Measurements from ENCODE around the gene C16orf74. TPM values are rescaled to one million over a fixed set of nuclear protein-coding genes. Genes with fewer than 3 reads are reported as not detected.

Gene C16orf74
- total and polyA plus RNA-seq, 2 donors (not counting 1 experiment from before 2014, with no cell fraction given), result 73.0 to 83.3 TPM

DNA sequence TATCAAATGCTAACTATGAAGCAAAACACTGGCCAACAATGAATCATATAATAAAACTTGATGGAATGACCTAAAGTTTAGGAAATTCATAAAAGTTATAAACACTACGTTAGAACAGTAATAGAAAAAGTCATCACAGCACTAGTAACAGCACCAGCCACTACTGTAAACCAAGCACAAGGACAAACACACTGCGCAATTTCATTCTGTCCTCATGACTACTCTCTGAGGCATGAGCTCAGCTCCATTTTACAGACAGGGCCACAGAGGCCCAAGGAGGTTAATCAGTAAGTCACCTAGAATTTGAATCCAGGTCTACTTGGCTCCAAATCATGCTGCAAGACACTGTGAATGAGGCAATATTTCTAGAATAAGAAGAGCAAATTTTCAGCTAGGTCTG lies 35.0 kb upstream of the C16orf74 start:
- Mint-ChIP-seq H3K9me3 (ENCODE audit: insufficient read depth) (no peaks in the 10 kb centered on the region), H3K4me3 (no peak overlapping the region), H3K27ac (no peak overlapping the region), H3K27me3 (no peaks in the 10 kb centered on the region), H3K4me1 (peaks cover 15% of the 10 kb centered on the region)
- Histone ChIP-seq H3K4me3 (ENCODE audit: control extremely low read depth in 1 of 5, extremely low read depth in 1 of 5, insufficient read depth in 1 of 5, low read depth in 2 of 5, low read length in 4 of 5) (no peak overlapping the region), H3K4me1 (ENCODE audit: control insufficient read depth in 2 of 2, insufficient read depth in 2 of 2, low read length in 2 of 2) (no peaks in the 10 kb centered on the region), H3K9ac (ENCODE audit: low read length) (no peak overlapping the region), H3K27ac (ENCODE audit: low read length in 2 of 2) (no peak overlapping the region), H4K20me1 (ENCODE audit: control insufficient read depth, insufficient read depth, low read length, poor library complexity, severe bottlenecking) (peaks cover 36% of the 10 kb centered on the region), H3K9me3 (ENCODE audit: control extremely low read depth in 1 of 3, control insufficient read depth in 2 of 3, insufficient read depth in 1 of 3, low read length in 2 of 3) (no peaks in the 10 kb centered on the region), H3K36me3 (replicated peaks in 1 of 2; ENCODE audit: control extremely low read depth in 1 of 2, control insufficient read depth in 1 of 2, extremely low read depth in 1 of 2, insufficient read depth in 2 of 2, low read length in 1 of 2) (peaks cover 4 to 62% of the 10 kb centered on the region in 2 experiments), H3K4me2 (replicated peaks; ENCODE audit: low read depth, low read length, poor library complexity, severe bottlenecking) (no peak overlapping the region), H2AFZ (ENCODE audit: insufficient read depth, low read depth, low read length, poor library complexity, severe bottlenecking) (no peak overlapping the region), H3K27me3 (replicated peaks in 1 of 4; ENCODE audit: control extremely low read depth in 1 of 4, control insufficient read depth in 3 of 4, insufficient read depth in 4 of 4, low read length in 3 of 4) (no peaks in the 10 kb centered on the region), H3K79me2 (ENCODE audit: control insufficient read depth, insufficient read depth, low read length) (peaks cover 45% of the 10 kb centered on the region)
- TF ChIP-seq EZH2 (IDR thresholded peaks at IDR 0.05; ENCODE audit: borderline replicate concordance, insufficient read depth, low read depth, low read length, poor library complexity, severe bottlenecking), result no peak
- TF ChIP-seq, protein P1, sequence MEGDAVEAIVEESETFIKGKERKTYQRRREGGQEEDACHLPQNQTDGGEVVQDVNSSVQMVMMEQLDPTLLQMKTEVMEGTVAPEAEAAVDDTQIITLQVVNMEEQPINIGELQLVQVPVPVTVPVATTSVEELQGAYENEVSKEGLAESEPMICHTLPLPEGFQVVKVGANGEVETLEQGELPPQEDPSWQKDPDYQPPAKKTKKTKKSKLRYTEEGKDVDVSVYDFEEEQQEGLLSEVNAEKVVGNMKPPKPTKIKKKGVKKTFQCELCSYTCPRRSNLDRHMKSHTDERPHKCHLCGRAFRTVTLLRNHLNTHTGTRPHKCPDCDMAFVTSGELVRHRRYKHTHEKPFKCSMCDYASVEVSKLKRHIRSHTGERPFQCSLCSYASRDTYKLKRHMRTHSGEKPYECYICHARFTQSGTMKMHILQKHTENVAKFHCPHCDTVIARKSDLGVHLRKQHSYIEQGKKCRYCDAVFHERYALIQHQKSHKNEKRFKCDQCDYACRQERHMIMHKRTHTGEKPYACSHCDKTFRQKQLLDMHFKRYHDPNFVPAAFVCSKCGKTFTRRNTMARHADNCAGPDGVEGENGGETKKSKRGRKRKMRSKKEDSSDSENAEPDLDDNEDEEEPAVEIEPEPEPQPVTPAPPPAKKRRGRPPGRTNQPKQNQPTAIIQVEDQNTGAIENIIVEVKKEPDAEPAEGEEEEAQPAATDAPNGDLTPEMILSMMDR (IDR thresholded peaks at IDR 0.05), result no peak
- no peak for DNase-seq
- intact Hi-C loops (cut with micrococcal nuclease), result no loop called here
- WGBS (ENCODE audit: insufficient coverage), result 91% methylated on average over 1 of the region's 2 CpGs
- POLR2A ChIA-PET, result interaction anchor here (1.2 kb wide), 1 partner anchor 10 kb away, joined by 4 read pairs; no protein-coding TSS in a partner anchor
- CTCF ChIA-PET, result interaction anchor here (1.0 kb wide), 1 partner anchor 34 kb away, joined by 3 read pairs; no protein-coding TSS in a partner anchor
- ATAC-seq (ENCODE audit: low read depth), result no peak

- Histone ChIP-seq H3K27me3 (replicated peaks in 1 of 4; ENCODE audit: control extremely low read depth in 1 of 4, control insufficient read depth in 3 of 4, insufficient read depth in 4 of 4, low read length in 3 of 4) (no peaks in the 10 kb centered on the region), H3K9me3 (ENCODE audit: control extremely low read depth in 1 of 3, control insufficient read depth in 2 of 3, insufficient read depth in 1 of 3, low read length in 2 of 3) (no peaks in the 10 kb centered on the region), H4K20me1 (ENCODE audit: control insufficient read depth, insufficient read depth, low read length, poor library complexity, severe bottlenecking) (peaks cover 32% of the 10 kb centered on the region), H3K4me1 (ENCODE audit: control insufficient read depth in 2 of 2, insufficient read depth in 2 of 2, low read length in 2 of 2) (no peaks in the 10 kb centered on the region), H3K27ac (ENCODE audit: low read length in 2 of 2) (no peak overlapping the region), H2AFZ (ENCODE audit: insufficient read depth, low read depth, low read length, poor library complexity, severe bottlenecking) (no peak overlapping the region), H3K36me3 (replicated peaks in 1 of 2; ENCODE audit: control extremely low read depth in 1 of 2, control insufficient read depth in 1 of 2, extremely low read depth in 1 of 2, insufficient read depth in 2 of 2, low read length in 1 of 2) (peaks cover 4 to 69% of the 10 kb centered on the region in 2 experiments), H3K4me2 (replicated peaks; ENCODE audit: low read depth, low read length, poor library complexity, severe bottlenecking) (no peak overlapping the region), H3K9ac (ENCODE audit: low read length) (no peak overlapping the region), H3K4me3 (ENCODE audit: control extremely low read depth in 1 of 5, extremely low read depth in 1 of 5, insufficient read depth in 1 of 5, low read depth in 2 of 5, low read length in 4 of 5) (no peak overlapping the region), H3K79me2 (ENCODE audit: control insufficient read depth, insufficient read depth, low read length) (peaks cover 35% of the 10 kb centered on the region)
- DNase-seq, result no peak
- intact Hi-C loops (cut with micrococcal nuclease), result no loop called here
- POLR2A ChIA-PET, result interaction anchor here (1.2 kb wide), 1 partner anchor 9 kb away, joined by 4 read pairs; no protein-coding TSS in a partner anchor
- Mint-ChIP-seq H3K27me3 (no peaks in the 10 kb centered on the region), H3K4me3 (no peak overlapping the region), H3K4me1 (peaks cover 11% of the 10 kb centered on the region), H3K27ac (no peak overlapping the region), H3K9me3 (ENCODE audit: insufficient read depth) (no peaks in the 10 kb centered on the region)
- CTCF ChIA-PET, result no interaction called here
- ATAC-seq (ENCODE audit: low read depth), result no peak
- TF ChIP-seq EZH2 (IDR thresholded peaks at IDR 0.05; ENCODE audit: borderline replicate concordance, insufficient read depth, low read depth, low read length, poor library complexity, severe bottlenecking), result no peak
- TF ChIP-seq, protein P1 (IDR thresholded peaks at IDR 0.05), result no peak
- no CpG with 5 or more reads among the region's 2 CpGs for WGBS (ENCODE audit: insufficient coverage)
Measured at GRCh38 chr16:85784813-85785212, 33.9 kb upstream of the C16orf74 start.

Measured in B cell (primary cell).